Neural cell (in vitro differentiated cells): ENCODE data around the gene NALCN. TPM values are rescaled to one million over a fixed set of nuclear protein-coding genes. Genes with fewer than 3 reads are reported as not detected.

Experiments used
- H2AFZ ChIP-seq: fragments of 200-600, 300-800 bp; sonication (generic), shearing (Covaris generic); 2 replicates; pipeline ENCODE4 v1.6.0; 2014; ENCODE audit warnings: low read depth, mild to moderate bottlenecking, antibody characterized with exemption, low read length, moderate library complexity
- H3F3A ChIP-seq: fragments of 200-600 bp; shearing (Covaris generic); 2 replicates; pipeline ENCODE4 v1.6.1; 2016; ENCODE audit warnings: mild to moderate bottlenecking, moderate library complexity, mixed read lengths, antibody characterized with exemption, low read length; ENCODE audit not compliant: insufficient read depth, poor library complexity, severe bottlenecking
- H3K27ac ChIP-seq: fragments of 200-600, 300-800 bp; sonication (generic), shearing (Covaris generic); 2 replicates; pipeline ENCODE4 v1.5.1; 2014; ENCODE audit warnings: mild to moderate bottlenecking, low read length, moderate library complexity
- H3K27me3 ChIP-seq: fragments of 300-800, 200-600 bp; sonication (generic), shearing (Covaris generic); 2 replicates; pipeline ENCODE4 v1.6.0; 2014; ENCODE audit warnings: mild to moderate bottlenecking, low read depth, low read length, moderate library complexity; ENCODE audit not compliant: insufficient read depth
- H3K36me3 ChIP-seq: fragments of 300-800, 200-600 bp; sonication (generic), shearing (Covaris generic); 2 replicates; pipeline ENCODE4 v1.5.1; 2014; ENCODE audit warnings: mild to moderate bottlenecking, antibody characterized with exemption, low read length, moderate library complexity; ENCODE audit not compliant: insufficient read depth
- H3K4me2 ChIP-seq: fragments of 300-800, 200-600 bp; sonication (generic), shearing (Covaris generic); 2 replicates; pipeline ENCODE4 v1.6.0; 2014; ENCODE audit warnings: mild to moderate bottlenecking, low read length
- H3K4me3 ChIP-seq: fragments of 300-800, 200-600 bp; sonication (generic), shearing (Covaris generic); 2 replicates; pipeline ENCODE4 v1.5.1; 2014; ENCODE audit warnings: mild to moderate bottlenecking, low read length, moderate library complexity
- H3K79me2 ChIP-seq: fragments of 200-600 bp; shearing (Covaris generic); replicated peaks from 2 replicates; pipeline ENCODE4 v1.6.0; 2014; ENCODE audit warnings: mild to moderate bottlenecking, low read length, moderate library complexity; ENCODE audit not compliant: insufficient read depth
- H3K9ac ChIP-seq: fragments of 300-800, 200-600 bp; sonication (generic), shearing (Covaris generic); 2 replicates; pipeline ENCODE4 v1.6.1; 2016; ENCODE audit warnings: mild to moderate bottlenecking, low read length, mixed read lengths
- H3K9me2 ChIP-seq: fragments of 200-600 bp; shearing (Covaris generic); 2 replicates; pipeline ENCODE4 v1.6.1; 2016; ENCODE audit warnings: mild to moderate bottlenecking, low read length, mixed read lengths; ENCODE audit not compliant: insufficient read depth
- H3K9me3 ChIP-seq: fragments of 200-600, 300-800 bp; sonication (generic), shearing (Covaris generic); 2 replicates; pipeline ENCODE4 v1.6.1; 2016; ENCODE audit warnings: mild to moderate bottlenecking, mixed run types, low read length, moderate library complexity, mixed read lengths
- H4K20me1 ChIP-seq: fragments of 200-600 bp; shearing (Covaris generic); 2 replicates; pipeline ENCODE4 v1.6.1; 2016; ENCODE audit warnings: mild to moderate bottlenecking, mixed run types; ENCODE audit not compliant: insufficient read depth
- CTCF ChIP-seq: fragments of 450-650 bp; IDR thresholded peaks from 2 replicates; pipeline ENCODE4 v1.5.1; 2014; ENCODE audit warnings: antibody characterized with exemption, mild to moderate bottlenecking, moderate library complexity; ENCODE audit not compliant: poor library complexity, severe bottlenecking
- EP300 ChIP-seq: fragments of 450-650 bp; conservative IDR thresholded peaks from 2 replicates; pipeline ENCODE4 v1.6.1; 2014; ENCODE audit warnings: antibody characterized with exemption, mild to moderate bottlenecking, moderate library complexity; ENCODE audit not compliant: poor library complexity, severe bottlenecking
- EZH2 ChIP-seq: fragments of 200-600, 300-800 bp; shearing (Covaris generic), sonication (generic); IDR thresholded peaks from 2 replicates; pipeline ENCODE4 v1.6.1; 2014; ENCODE audit warnings: antibody characterized with exemption, low read length, borderline replicate concordance, mild to moderate bottlenecking; ENCODE audit not compliant: insufficient read depth, poor library complexity, severe bottlenecking
- MXI1 ChIP-seq: fragments of 450-650 bp; conservative IDR thresholded peaks from 2 replicates; pipeline ENCODE4 v1.6.1; 2014; ENCODE audit warnings: antibody characterized with exemption, mild to moderate bottlenecking; ENCODE audit not compliant: poor library complexity, severe bottlenecking
- POLR2AphosphoS5 ChIP-seq: IDR thresholded peaks from 2 replicates; pipeline ENCODE4 v1.6.1; 2012
- RAD21 ChIP-seq: fragments of 450-650 bp; conservative IDR thresholded peaks from 2 replicates; pipeline ENCODE4 v1.6.1; 2014; ENCODE audit warnings: antibody characterized with exemption, mild to moderate bottlenecking, moderate library complexity
- REST ChIP-seq: IDR thresholded peaks from 2 replicates; pipeline ENCODE4 v1.6.1; 2012; ENCODE audit warnings: borderline replicate concordance
- SMC3 ChIP-seq: fragments of 450-650 bp; conservative IDR thresholded peaks from 2 replicates; pipeline ENCODE4 v1.6.1; 2014; ENCODE audit warnings: antibody characterized with exemption, mild to moderate bottlenecking, moderate library complexity; ENCODE audit not compliant: poor library complexity
- TAF1 ChIP-seq: IDR thresholded peaks from 2 replicates; pipeline ENCODE4 v1.6.1; 2012; ENCODE audit warnings: low read depth
- polyA plus RNA-seq: library from polyadenylated mRNA; depleted of rRNA; stranded (reverse); fragments of >200 nt; gene quantifications from 2 replicates; pipeline ENCODE4 v1.2.3, GENCODE V29; 2014

NALCN gene
- polyA plus RNA-seq, 1 donor from 2014 or later = 24.1 TPM

GRCh38 chr13:101035119-101035620, 381.1 kb downstream of the NALCN start:
- Histone ChIP-seq H3K27ac (no peak overlapping the region), H2AFZ (no peak overlapping the region)
- TF ChIP-seq POLR2AphosphoS5 = no peak
- TF ChIP-seq EZH2 = no peak
- TF ChIP-seq MXI1 = no peak
- no peak for TF ChIP-seq RAD21
- no peak for TF ChIP-seq CTCF
- no peak for TF ChIP-seq EP300
- TF ChIP-seq TAF1 = no peak
- TF ChIP-seq REST = no peak
- no peak for TF ChIP-seq SMC3

GRCh38 chr13:101026736-101027398, 389.4 kb downstream of the NALCN start:
- no peak overlapping the region for H3K4me2 ChIP-seq
- no peaks in the 10 kb centered on the region for H3K27me3 ChIP-seq
- no peak overlapping the region for H3K27ac ChIP-seq
- H3K36me3 ChIP-seq = no peaks in the 10 kb centered on the region
- H3K4me3 ChIP-seq = no peak overlapping the region
- H4K20me1 ChIP-seq = no peaks in the 10 kb centered on the region
- H3K9me2 ChIP-seq = no peaks in the 10 kb centered on the region
- no peak for TF ChIP-seq POLR2AphosphoS5
- TF ChIP-seq RAD21 = no peak
- no peak for TF ChIP-seq TAF1
- no peak for TF ChIP-seq CTCF
- no peak for TF ChIP-seq EP300
- TF ChIP-seq EZH2 = no peak
- no peak for TF ChIP-seq REST
- no peak for TF ChIP-seq MXI1
- no peak for TF ChIP-seq SMC3
- H3K9me3 ChIP-seq = no peaks in the 10 kb centered on the region
- H3F3A ChIP-seq = no peaks in the 10 kb centered on the region
- H2AFZ ChIP-seq = no peak overlapping the region
- no peak overlapping the region for H3K9ac ChIP-seq
- no peaks in the 10 kb centered on the region for H3K79me2 ChIP-seq

More at GRCh38 chr13:101035119-101035620, 381.1 kb downstream of the NALCN start:
- H3F3A ChIP-seq = no peaks in the 10 kb centered on the region
- no peaks in the 10 kb centered on the region for H4K20me1 ChIP-seq
- H3K9ac ChIP-seq = no peak overlapping the region
- H3K36me3 ChIP-seq = no peaks in the 10 kb centered on the region
- H3K4me2 ChIP-seq = no peak overlapping the region
- no peak overlapping the region for H3K4me3 ChIP-seq
- peaks cover 3% of the 10 kb centered on the region for H3K9me3 ChIP-seq
- no peaks in the 10 kb centered on the region for H3K9me2 ChIP-seq
- no peaks in the 10 kb centered on the region for H3K79me2 ChIP-seq
- H3K27me3 ChIP-seq = no peaks in the 10 kb centered on the region
